Measurements from ENCODE around the gene IL12RB2. TPM values are rescaled to one million over a fixed set of nuclear protein-coding genes. Genes with fewer than 3 reads are reported as not detected.

IL12RB2 gene
- total and polyA plus RNA-seq, 2 donors (not counting 3 experiments of a cell fraction or from before 2014, with no cell fraction given): 0.42 TPM; not detected in 1

GRCh38 chr1:67313934-67314671 lies 6.4 kb downstream of the IL12RB2 start:
- no peaks in the 10 kb centered on the region for H3K9me3 ChIP-seq (replicated peaks; ENCODE audit: control insufficient read depth, insufficient read depth, low read length)
- CTCF ChIA-PET: interaction anchor here (0.8 kb wide), 1 partner anchor 19 kb away, joined by 3 read pairs; no protein-coding TSS in a partner anchor
- BruUV-seq (replicated peaks): no TSS peak
- no peak overlapping the region for H3K4me3 ChIP-seq (replicated peaks in 1 of 3; ENCODE audit: insufficient read depth in 1 of 3, low read depth in 1 of 3, low read length in 3 of 3)
- no peaks in the 10 kb centered on the region for H3K36me3 ChIP-seq (ENCODE audit: control insufficient read depth in 2 of 2, extremely low read depth in 1 of 2, insufficient read depth in 2 of 2, low read length in 2 of 2)
- intact Hi-C loops (cut with micrococcal nuclease) (no loop called here), dilution Hi-C loops (cut with MboI; ENCODE audit: extremely low pct_ligation_motif_present, low sequenced_read_pairs) (no loop called here)
- no peaks in the 10 kb centered on the region for H3K4me1 ChIP-seq (ENCODE audit: control insufficient read depth, extremely low read depth, insufficient read depth, low read length)
- no peak overlapping the region for H3K27ac ChIP-seq (ENCODE audit: insufficient read depth, low read depth, low read length)
- no peak for DNase-seq (ENCODE audit: low read depth, low spot score)
- no peaks in the 10 kb centered on the region for H3K79me2 ChIP-seq (ENCODE audit: control insufficient read depth, insufficient read depth, low read length)
- no peak overlapping the region for H2AFZ ChIP-seq (ENCODE audit: low read depth, low read length)
- H3K9ac ChIP-seq (replicated peaks; ENCODE audit: extremely low read depth, insufficient read depth, low read length): no peak overlapping the region
- FAIRE-seq: no peak
- TF ChIP-seq, protein P1, sequence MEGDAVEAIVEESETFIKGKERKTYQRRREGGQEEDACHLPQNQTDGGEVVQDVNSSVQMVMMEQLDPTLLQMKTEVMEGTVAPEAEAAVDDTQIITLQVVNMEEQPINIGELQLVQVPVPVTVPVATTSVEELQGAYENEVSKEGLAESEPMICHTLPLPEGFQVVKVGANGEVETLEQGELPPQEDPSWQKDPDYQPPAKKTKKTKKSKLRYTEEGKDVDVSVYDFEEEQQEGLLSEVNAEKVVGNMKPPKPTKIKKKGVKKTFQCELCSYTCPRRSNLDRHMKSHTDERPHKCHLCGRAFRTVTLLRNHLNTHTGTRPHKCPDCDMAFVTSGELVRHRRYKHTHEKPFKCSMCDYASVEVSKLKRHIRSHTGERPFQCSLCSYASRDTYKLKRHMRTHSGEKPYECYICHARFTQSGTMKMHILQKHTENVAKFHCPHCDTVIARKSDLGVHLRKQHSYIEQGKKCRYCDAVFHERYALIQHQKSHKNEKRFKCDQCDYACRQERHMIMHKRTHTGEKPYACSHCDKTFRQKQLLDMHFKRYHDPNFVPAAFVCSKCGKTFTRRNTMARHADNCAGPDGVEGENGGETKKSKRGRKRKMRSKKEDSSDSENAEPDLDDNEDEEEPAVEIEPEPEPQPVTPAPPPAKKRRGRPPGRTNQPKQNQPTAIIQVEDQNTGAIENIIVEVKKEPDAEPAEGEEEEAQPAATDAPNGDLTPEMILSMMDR (IDR thresholded peaks at IDR 0.05; ENCODE audit: extremely low read depth in 1 of 2, insufficient read depth in 1 of 2, low read depth in 1 of 2, low read length in 2 of 2): no peak
- TF ChIP-seq POLR2A (IDR thresholded peaks at IDR 0.05; ENCODE audit: low read depth, low read length) (no peak), POLR2AphosphoS5 (IDR thresholded peaks at IDR 0.05; ENCODE audit: insufficient read depth, low read depth, low read length) (no peak), FOS (IDR thresholded peaks at IDR 0.05; ENCODE audit: borderline replicate concordance, insufficient read depth, low read length) (no peak), GATA2 (IDR thresholded peaks at IDR 0.05; ENCODE audit: insufficient read depth, insufficient read length, low read depth, low read length) (no peak)
- H3K27me3 ChIP-seq (ENCODE audit: control insufficient read depth in 2 of 2, insufficient read depth in 2 of 2, low read length in 2 of 2): peaks cover 24 to 29% of the 10 kb centered on the region in 2 experiments
- POLR2A ChIA-PET: no interaction called here
- H3K9me1 ChIP-seq (replicated peaks; ENCODE audit: control insufficient read depth, extremely low read depth, insufficient read depth, low read length): no peaks in the 10 kb centered on the region
- no peaks in the 10 kb centered on the region for H4K20me1 ChIP-seq (replicated peaks; ENCODE audit: control insufficient read depth, extremely low read depth, insufficient read depth, low read length)
- no peak overlapping the region for H3K4me2 ChIP-seq (ENCODE audit: insufficient read depth, low read length)

Measured in endothelial cell of umbilical vein (primary cell).